GM21526 (cell line): ENCODE results near the gene UNC119.

ENCODE experiments used
- ATAC-seq: cut with Tn5 transposase; IDR thresholded peaks from one replicate; pipeline ENCODE4 v1.9.1; 2021; ENCODE audit warnings: moderate library complexity; ENCODE audit not compliant: unreplicated experiment, low FRiP score

UNC119 gene

DNA sequence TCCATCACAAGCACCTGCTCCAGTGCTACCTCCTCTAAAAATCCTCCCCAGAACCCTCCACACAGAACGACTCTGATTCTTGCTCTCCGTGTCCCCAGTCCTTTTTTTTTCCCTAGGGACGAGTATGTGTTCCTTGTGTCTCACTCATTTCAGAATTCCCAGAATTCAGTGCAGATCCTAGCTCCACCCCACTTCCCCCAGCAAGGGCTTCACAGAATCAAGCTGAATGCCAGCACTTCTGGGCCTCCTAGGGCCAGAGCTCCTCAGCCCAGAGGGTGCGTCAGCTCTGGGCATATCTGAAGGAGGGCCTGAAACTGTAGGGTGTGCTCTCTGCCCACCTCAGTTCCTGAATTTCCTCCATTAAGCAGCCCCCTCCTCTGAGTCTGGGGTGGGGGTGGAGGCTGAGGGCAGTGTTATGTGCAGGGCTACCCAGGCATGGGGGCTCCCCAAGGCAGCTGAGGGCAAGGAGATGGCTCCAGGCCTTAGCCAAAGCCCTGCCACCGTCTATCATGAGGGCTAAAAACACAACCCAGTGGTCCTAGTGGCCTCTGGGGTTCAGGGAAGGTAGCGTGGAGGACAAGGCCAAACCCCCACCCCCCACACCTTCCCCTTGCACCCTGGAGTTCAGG lies 6.5 kb downstream of the UNC119 start:
- ATAC-seq: no peak

DNA sequence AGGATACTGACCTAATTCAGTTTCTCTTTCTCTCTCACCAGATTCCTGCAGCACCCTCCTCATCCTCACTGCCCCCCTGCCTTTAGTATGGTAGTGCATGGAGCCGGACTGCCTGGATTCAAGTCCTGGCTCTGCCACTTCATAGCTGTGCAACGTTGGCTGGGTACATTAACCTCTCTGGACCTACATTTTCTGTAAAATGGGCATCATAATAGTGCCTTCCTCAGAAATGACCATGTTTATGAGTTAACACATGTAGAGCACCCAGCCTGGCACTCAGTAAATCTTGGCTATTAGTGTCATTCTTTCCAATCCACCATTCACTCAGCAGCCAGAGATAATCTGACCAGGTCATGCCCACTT lies 7.3 kb downstream of the UNC119 start:
- no peak for ATAC-seq

GRCh38 chr17:28544402-28545140 lies 7.9 kb downstream of the UNC119 start:
- ATAC-seq: no peak

- no peak for ATAC-seq
Observed at GRCh38 chr17:28541439-28541838, 11.0 kb downstream of the UNC119 start.

DNA sequence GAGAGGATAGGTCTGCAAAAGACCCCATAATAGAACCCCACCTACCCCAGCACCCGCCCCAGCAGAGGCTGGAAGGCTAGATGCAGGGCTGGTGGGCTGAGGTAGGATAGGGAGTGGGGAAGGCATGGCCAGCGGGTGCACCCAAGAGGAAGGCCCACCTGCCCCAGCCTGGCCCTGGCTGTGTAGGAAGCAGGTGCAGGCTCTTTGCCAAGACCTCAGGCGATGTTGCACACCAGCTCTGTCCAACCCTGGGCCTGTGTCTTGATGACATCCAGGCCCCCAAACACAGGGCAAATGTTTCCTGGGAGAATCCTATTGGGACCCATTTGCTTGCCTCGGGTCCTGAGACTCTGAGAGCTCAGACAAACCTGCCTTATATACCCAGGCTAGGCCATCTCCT lies 12.2 kb downstream of the UNC119 start:
- ATAC-seq: no peak

- ATAC-seq: no peak
Observed at GRCh38 chr17:28538296-28538895, 14.0 kb downstream of the UNC119 start.

DNA sequence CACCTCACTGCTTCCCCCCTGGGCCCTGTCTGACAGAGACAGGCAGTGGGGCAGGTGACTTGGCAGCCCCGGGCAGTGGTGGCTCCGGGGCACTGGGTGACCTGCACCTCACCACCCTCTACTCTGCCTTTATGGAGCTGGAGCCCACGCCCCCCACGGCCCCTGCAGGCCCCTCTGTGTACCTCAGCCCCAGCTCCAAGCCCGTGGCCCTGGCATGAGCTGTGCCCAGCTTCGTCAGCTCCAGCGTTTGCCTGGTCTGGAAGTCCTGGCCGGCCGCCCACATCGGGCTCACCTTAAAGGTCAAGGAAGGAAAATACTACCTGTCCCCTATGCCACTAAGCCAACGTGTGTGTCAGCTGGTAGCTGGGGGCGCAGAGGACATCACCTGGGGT lies 15.2 kb downstream of the UNC119 start:
- no peak for ATAC-seq

DNA sequence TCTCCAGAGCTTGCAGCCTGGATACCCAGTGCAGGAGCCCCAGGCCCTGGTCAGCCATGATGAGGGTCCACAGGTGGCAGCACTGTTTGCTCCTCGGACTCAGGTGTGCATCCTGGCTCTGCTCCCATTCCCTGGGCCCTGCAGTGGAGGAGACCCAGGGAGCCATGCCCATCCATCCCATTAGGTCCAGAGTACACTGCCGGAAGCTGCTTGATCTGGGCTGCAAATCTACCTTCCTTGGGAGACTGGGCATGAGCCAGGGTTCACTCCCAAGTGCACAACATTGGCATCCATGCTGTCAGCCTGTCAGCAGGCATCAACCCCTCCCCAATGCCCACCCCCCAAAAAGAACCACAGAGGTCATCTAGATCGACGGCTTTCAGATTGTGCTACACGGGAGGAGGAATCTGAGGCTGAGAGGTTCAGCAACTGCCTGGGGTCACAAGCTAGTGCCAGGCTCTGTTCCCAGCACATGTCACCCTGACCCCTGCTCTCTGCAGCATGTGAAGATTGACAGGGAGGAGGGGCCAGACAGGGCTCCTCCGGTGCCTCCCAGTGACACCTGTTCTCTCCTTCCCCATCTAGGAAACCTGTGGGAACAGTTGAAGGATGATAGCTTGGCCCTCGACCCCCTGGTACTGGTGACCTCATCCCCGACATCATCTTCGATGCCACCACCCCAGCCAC lies 15.7 kb downstream of the UNC119 start:
- no peak for ATAC-seq

GRCh38 chr17:28534740-28535375 lies 17.6 kb downstream of the UNC119 start:
- ATAC-seq: no peak

DNA sequence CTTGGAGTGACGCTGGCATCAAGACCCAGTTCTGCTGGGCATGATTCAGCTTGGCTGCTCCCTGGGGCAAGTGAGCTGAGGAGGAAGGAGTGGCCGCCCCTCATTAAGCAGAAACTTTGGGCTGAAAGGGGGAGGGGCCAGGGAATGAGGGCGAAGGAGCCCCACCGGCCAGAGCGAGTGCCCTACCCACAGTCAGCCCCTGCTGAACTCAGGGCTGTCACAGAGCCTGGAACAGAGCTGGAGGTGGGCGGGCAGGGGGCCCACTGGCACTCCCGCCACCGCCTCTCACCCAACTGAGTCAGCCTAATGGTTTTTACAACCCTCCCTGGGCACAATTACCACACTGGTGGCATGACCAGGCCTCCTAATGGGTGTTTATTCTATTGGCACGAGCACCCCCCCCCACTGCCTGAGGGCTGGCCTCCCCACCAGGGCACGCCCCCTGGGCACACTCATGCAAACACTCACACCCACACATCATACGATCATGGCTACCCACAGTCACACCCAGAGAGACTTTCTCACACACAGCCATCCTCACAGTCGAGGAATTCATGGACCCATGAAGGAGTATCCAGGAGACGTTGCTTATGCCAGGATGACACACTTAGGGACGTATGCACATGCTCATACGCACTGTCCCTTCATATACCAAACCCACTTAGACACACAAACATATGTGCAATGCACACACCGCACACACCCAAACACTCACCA lies 19.2 kb downstream of the UNC119 start:
- ATAC-seq: no peak

- no peak for ATAC-seq
Observed at GRCh38 chr17:28532050-28532960, 20.1 kb downstream of the UNC119 start.

GRCh38 chr17:28530926-28531325 lies 21.5 kb downstream of the UNC119 start:
- ATAC-seq: no peak

DNA sequence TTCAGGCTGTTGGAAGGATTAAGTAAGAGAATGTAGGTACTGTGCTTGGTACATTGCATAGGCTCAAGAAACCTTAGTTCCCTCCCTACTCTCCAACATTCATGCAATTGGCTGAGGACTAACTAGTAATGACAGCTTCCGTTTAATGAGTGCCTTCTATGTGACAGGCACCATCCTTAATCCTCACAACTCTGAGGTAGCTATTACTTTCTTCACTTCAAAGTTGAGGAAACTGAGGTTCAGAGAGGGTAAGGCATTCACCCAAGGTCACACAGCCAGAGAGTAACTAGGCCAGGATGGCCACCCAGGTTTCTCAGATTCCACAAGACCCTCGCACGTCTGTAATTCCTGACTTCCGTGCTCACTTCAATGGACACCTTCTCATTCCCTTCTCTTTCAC lies 22.2 kb downstream of the UNC119 start:
- no peak for ATAC-seq

- ATAC-seq: no peak
Observed at GRCh38 chr17:28529013-28529400, 23.4 kb downstream of the UNC119 start.

GRCh38 chr17:28528327-28529012 lies 24.0 kb downstream of the UNC119 start:
- ATAC-seq: no peak

- no peak for ATAC-seq
Observed at GRCh38 chr17:28527859-28528258, 24.6 kb downstream of the UNC119 start.

GRCh38 chr17:28527181-28527681 lies 25.2 kb downstream of the UNC119 start:
- no peak for ATAC-seq

DNA sequence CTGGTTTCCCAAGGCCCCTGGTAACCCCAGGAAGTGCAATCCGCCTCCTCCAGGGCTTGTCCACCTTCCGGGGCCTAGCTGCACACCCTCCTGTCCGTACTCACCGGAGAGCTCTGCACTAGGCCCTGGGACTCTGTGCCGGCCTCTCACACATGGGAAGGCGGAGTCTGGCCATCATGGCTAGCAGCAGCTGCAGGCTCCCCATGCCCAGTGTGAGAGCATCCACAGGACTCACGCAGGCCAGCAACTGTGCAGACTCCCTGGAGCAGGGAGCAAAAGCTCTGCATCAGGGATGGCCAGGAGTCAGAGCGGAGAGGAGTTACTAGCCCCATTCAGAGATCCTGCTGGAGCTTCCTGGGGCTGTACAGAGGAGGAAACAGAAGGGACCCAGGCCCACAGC lies 26.0 kb downstream of the UNC119 start:
- no peak for ATAC-seq
